ENCODE data around the gene PCNA.

DNA sequence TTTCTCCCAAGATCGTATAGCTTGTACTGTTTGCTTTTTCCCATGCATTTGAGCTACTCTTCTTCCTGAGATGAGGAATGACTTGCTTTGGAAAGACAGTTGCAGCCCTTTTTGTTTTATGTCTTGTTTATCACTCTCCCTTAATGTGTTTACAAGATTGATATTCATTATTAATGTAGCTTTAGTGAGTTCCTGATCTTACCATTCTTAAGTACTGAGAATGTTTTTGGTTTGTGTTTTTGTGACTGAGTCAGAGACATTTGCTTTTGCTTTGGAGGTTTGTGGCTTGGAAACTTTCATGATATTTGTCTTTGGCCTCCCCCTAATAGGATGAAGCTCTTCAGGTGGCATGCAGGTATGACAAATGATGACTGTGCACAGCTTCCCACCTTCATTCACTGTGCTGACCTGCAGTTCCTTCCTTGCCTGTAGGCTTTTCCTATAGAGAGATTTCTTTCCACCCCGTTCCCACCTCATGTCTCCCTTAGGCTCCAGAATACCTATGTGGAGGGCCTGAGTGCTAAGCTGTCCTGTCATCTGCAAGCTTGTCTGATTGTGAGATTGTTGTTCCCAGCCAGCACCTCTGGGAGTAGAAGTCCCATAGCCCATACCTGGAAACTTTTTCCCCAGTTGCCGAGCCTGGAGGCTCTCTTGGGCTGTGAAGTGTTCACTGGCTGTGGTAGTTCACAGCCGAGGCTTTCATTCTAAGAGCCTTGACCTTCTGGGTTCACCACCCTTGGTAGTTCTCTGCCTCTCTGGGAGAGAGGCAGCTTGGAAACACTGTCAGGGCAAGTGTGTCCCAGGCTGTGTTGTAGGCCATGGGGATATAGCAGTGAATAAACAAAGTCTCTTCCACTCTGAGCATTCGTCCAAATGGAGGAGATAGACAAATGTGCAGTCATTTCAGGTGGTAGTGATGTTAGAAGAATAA, 34.1 kb upstream of the PCNA start:
- TF ChIP-seq, protein P1, sequence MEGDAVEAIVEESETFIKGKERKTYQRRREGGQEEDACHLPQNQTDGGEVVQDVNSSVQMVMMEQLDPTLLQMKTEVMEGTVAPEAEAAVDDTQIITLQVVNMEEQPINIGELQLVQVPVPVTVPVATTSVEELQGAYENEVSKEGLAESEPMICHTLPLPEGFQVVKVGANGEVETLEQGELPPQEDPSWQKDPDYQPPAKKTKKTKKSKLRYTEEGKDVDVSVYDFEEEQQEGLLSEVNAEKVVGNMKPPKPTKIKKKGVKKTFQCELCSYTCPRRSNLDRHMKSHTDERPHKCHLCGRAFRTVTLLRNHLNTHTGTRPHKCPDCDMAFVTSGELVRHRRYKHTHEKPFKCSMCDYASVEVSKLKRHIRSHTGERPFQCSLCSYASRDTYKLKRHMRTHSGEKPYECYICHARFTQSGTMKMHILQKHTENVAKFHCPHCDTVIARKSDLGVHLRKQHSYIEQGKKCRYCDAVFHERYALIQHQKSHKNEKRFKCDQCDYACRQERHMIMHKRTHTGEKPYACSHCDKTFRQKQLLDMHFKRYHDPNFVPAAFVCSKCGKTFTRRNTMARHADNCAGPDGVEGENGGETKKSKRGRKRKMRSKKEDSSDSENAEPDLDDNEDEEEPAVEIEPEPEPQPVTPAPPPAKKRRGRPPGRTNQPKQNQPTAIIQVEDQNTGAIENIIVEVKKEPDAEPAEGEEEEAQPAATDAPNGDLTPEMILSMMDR (IDR thresholded peaks at IDR 0.05), result no peak
- TF ChIP-seq ZFX (IDR thresholded peaks at IDR 0.05; ENCODE audit: borderline replicate concordance), result no peak

All from 22Rv1 (cell line).